HepG2 (cell line): ENCODE measurements around the gene KIF19. TPM values are rescaled to one million over a fixed set of nuclear protein-coding genes. Genes with fewer than 3 reads are reported as not detected.

Experiments
- ATAC-seq: fragments of 200-7000 bp; cut with Tn5 transposase; 3 replicates; pipeline ENCODE4 v1.9.1; 2020; ENCODE audit warnings: mild to moderate bottlenecking, moderate library complexity
- BruUV-seq: library from RNA; stranded (reverse); fragments of 400-500 nt; replicated peaks from 2 replicates; lab custom pipeline; 2021; lab: Mats Ljungman, UMichigan
- CTCF ChIA-PET: fragments of 300-600 bp; formaldehyde crosslinking; extraction: SDS; loops from one replicate; lab custom pipeline; 2021; ENCODE audit warnings: low total read pairs, inconsistent platforms, low intra/inter-chr PET ratio; lab: Yijun Ruan, JAX
- POLR2A ChIA-PET: fragments of 350-600 bp; sonication (Branson Sonifier 250); formaldehyde crosslinking; loops from one replicate; lab custom pipeline; 2020; ENCODE audit warnings: antibody characterized with exemption, inconsistent platforms; lab: Yijun Ruan, JAX
- DNase-seq: peaks from one replicate; pipeline ENCODE4 v3.0.0-alpha.2; 2015; ENCODE audit warnings: low spot score
- FAIRE-seq: peaks from 3 replicates; lab custom pipeline; 2011; peaks lifted over from hg19 to GRCh38; lab: Jason Lieb, UNC
- H2AFZ ChIP-seq: one replicate; pipeline ENCODE4 v1.6.1; 2011; ENCODE audit warnings: low read length, inconsistent platforms
- H3K27ac ChIP-seq: fragments of 300-600 bp; 3 replicates; pipeline ENCODE4 v1.8.0; 2011; ENCODE audit warnings: mixed run types, mild to moderate bottlenecking, mixed read lengths, low read length, inconsistent platforms; ENCODE audit not compliant: insufficient read depth; ENCODE audit errors: extremely low read length
- H3K27me3 ChIP-seq, 2 experiments: fragments of 200-600 bp in 1 of 2; 2 replicates in 1 of 2; 3 replicates in 1 of 2; pipeline versions ENCODE4 v1.6.0 to v1.8.0; 2011; ENCODE audit warnings: low read length in 2 of 2, mild to moderate bottlenecking in 2 of 2, moderate library complexity in 2 of 2, inconsistent platforms in 1 of 2; ENCODE audit not compliant: insufficient read depth in 2 of 2, control insufficient read depth in 1 of 2
- H3K36me3 ChIP-seq, 2 experiments: fragments of 200-600 bp in 1 of 2; replicated peaks in 1 of 2; 2 replicates in 1 of 2; 3 replicates in 1 of 2; pipeline versions ENCODE4 v1.5.1 to v1.8.0; 2011; ENCODE audit warnings: low read length in 2 of 2, inconsistent platforms in 1 of 2; ENCODE audit not compliant: insufficient read depth in 2 of 2, control insufficient read depth in 1 of 2
- H3K4me1 ChIP-seq: 2 replicates; pipeline ENCODE4 v1.5.1; 2012; ENCODE audit warnings: low read length, inconsistent platforms; ENCODE audit not compliant: insufficient read depth
- H3K4me2 ChIP-seq: 2 replicates; pipeline ENCODE4 v1.6.0; 2011; ENCODE audit warnings: low read depth, low read length, inconsistent platforms
- H3K4me3 ChIP-seq, 3 experiments: fragments of 200-600 bp in 1 of 3; sonication (generic), shearing (Covaris generic) in 1 of 3; replicated peaks in 1 of 3; 2 replicates each; pipeline ENCODE4 v1.5.1; 2011 to 2016; ENCODE audit warnings: low read length in 3 of 3, inconsistent platforms in 2 of 3, low read depth in 2 of 3, mild to moderate bottlenecking in 2 of 3, control low read depth in 1 of 3, mixed read lengths in 1 of 3; ENCODE audit not compliant: insufficient read depth in 1 of 3
- H3K79me2 ChIP-seq: one replicate; pipeline ENCODE4 v1.6.1; 2011; ENCODE audit warnings: low read length, inconsistent platforms; ENCODE audit not compliant: insufficient read depth
- H3K9ac ChIP-seq: 2 replicates; pipeline ENCODE4 v1.6.0; 2011; ENCODE audit warnings: mild to moderate bottlenecking, low read depth, low read length, inconsistent platforms; ENCODE audit not compliant: insufficient read depth
- H3K9me3 ChIP-seq: 2 replicates; pipeline ENCODE4 v1.5.1; 2012; ENCODE audit warnings: mild to moderate bottlenecking, low read length
- H4K20me1 ChIP-seq: 2 replicates; pipeline ENCODE4 v1.6.0; 2011; ENCODE audit warnings: inconsistent platforms, mild to moderate bottlenecking, low read length, moderate library complexity; ENCODE audit not compliant: insufficient read depth
- CHD2 ChIP-seq: IDR thresholded peaks from 2 replicates; pipeline ENCODE4 v1.6.1; 2011; ENCODE audit warnings: low read depth, low read length, improper control_type of control experiment
- KDM5B ChIP-seq: sonication (generic); formaldehyde crosslinking; IDR thresholded peaks from 2 replicates; pipeline ENCODE4 v1.4.0; 2020; ENCODE audit warnings: missing genetic modification reagents, mild to moderate bottlenecking, borderline replicate concordance
- MAX ChIP-seq: IDR thresholded peaks from 2 replicates; pipeline ENCODE4 v1.6.1; 2012; ENCODE audit warnings: inconsistent platforms
- MXD3 ChIP-seq: IDR thresholded peaks from 2 replicates; pipeline ENCODE4 v1.6.1; 2016; ENCODE audit warnings: mild to moderate bottlenecking, missing biosample characterization, missing genetic modification reagents
- PHB2 ChIP-seq: fragments of 450-650 bp; IDR thresholded peaks from 2 replicates; pipeline ENCODE4 v1.6.1; 2018; ENCODE audit not compliant: partially characterized antibody
- SOX6 ChIP-seq, 2 experiments: fragments of 450-650 bp in 1 of 2; sonication (generic) in 1 of 2; formaldehyde crosslinking in 1 of 2; IDR thresholded peaks; 2 replicates each; pipeline versions ENCODE4 v1.4.0 to v1.6.1; 2017 to 2020; ENCODE audit warnings: antibody characterized with exemption in 1 of 2, mild to moderate bottlenecking in 1 of 2, missing genetic modification reagents in 1 of 2
- SRSF1 ChIP-seq: fragments of 200-400 bp; formaldehyde crosslinking; optimal IDR thresholded peaks from 2 replicates; pipeline ENCODE3; 2017; ENCODE audit warnings: mild to moderate bottlenecking, low read depth, low read length, moderate library complexity
- ZBTB7A ChIP-seq: sonication (generic); formaldehyde crosslinking; IDR thresholded peaks from 2 replicates; pipeline ENCODE4 v1.8.0; 2022; ENCODE audit warnings: mild to moderate bottlenecking, missing genetic modification reagents
- ZMYM2 ChIP-seq: sonication (generic); formaldehyde crosslinking; IDR thresholded peaks from 2 replicates; pipeline ENCODE4 v1.8.0; 2022; ENCODE audit warnings: mild to moderate bottlenecking, missing genetic modification reagents
- ZNF24 ChIP-seq: fragments of 450-650 bp; IDR thresholded peaks from 2 replicates; pipeline ENCODE4 v1.6.1; 2017; ENCODE audit warnings: antibody characterized with exemption, mild to moderate bottlenecking
- ZNF354B ChIP-seq: sonication (generic); formaldehyde crosslinking; IDR thresholded peaks from 2 replicates; pipeline ENCODE4 v1.8.0; 2022; ENCODE audit warnings: mild to moderate bottlenecking, missing genetic modification reagents
- ZNF430 ChIP-seq: sonication (generic); formaldehyde crosslinking; IDR thresholded peaks from 2 replicates; pipeline ENCODE4 v1.9.0; 2021; ENCODE audit warnings: mild to moderate bottlenecking, missing genetic modification reagents
- ZNF546 ChIP-seq: sonication (generic); formaldehyde crosslinking; conservative IDR thresholded peaks from 2 replicates; pipeline ENCODE4 v1.8.1; 2023; ENCODE audit warnings: mild to moderate bottlenecking, missing genetic modification reagents
- WGBS: methylation state at CpG from one replicate; pipeline ENCODE4 v1.1.6; 2017; ENCODE audit warnings: low lambda C conversion rate; 5-methylcytosine and 5-hydroxymethylcytosine counted together
- in situ Hi-C: cut with HindIII; loops from 2 replicates; pipeline ENCODE4 v1.10.0; 2017; ENCODE audit warnings: low pct_unique_long_range_greater_than_20kb; ENCODE audit not compliant: extremely low pct_ligation_motif_present
- intact Hi-C: fragments of 100-400 bp; cut with micrococcal nuclease; formaldehyde crosslinking; loops from one replicate; pipeline ENCODE4 v1.10.0; 2022; ENCODE audit not compliant: unreplicated experiment
- polyA plus RNA-seq, 8 experiments: library from polyadenylated mRNA; depleted of rRNA in 3 of 8; stranded (reverse) in 7 of 8; unstranded in 1 of 8; fragments of >200 nt; fragmentation: Illumina TruSeq in 4 of 8; extraction: Trizol in 4 of 8; gene quantifications; 2 replicates each; pipeline versions ENCODE4 v1.2.1 to v1.2.3, GENCODE V29; 2011 to 2016; ENCODE audit warnings: low read depth in 4 of 8, missing spikeins in 1 of 8, mixed read lengths in 1 of 8; ENCODE audit not compliant: insufficient read depth in 1 of 8
- total RNA-seq, 5 experiments: library from RNA; depleted of rRNA; stranded (reverse); fragments of >200 nt; fragmentation: Illumina TruSeq; extraction: Trizol; gene quantifications; 2 replicates each; pipeline ENCODE4 v1.2.3, GENCODE V29; 2016; ENCODE audit warnings: low read depth in 1 of 5
- TF ChIP-seq, protein P1 (sequence below): sonication (generic); formaldehyde crosslinking; IDR thresholded peaks from 2 replicates; pipeline ENCODE4 v1.9.0; 2022; ENCODE audit warnings: missing genetic modification reagents, mild to moderate bottlenecking, borderline replicate concordance
- TF ChIP-seq, protein P2 (sequence below): sonication (generic); formaldehyde crosslinking; IDR thresholded peaks from 2 replicates; pipeline ENCODE4 v1.4.0; 2020; ENCODE audit warnings: missing genetic modification reagents, borderline replicate concordance
- TF ChIP-seq, protein P3 (sequence below): sonication (generic); formaldehyde crosslinking; IDR thresholded peaks from 2 replicates; pipeline ENCODE4 v1.4.0; 2020; ENCODE audit warnings: mild to moderate bottlenecking, missing genetic modification reagents

The KIF19 gene
- total and polyA plus RNA-seq, 2 of the 13 experiments (the other 11 are each of a cell fraction or from before 2014, with no cell fraction given), result not detected

DNA sequence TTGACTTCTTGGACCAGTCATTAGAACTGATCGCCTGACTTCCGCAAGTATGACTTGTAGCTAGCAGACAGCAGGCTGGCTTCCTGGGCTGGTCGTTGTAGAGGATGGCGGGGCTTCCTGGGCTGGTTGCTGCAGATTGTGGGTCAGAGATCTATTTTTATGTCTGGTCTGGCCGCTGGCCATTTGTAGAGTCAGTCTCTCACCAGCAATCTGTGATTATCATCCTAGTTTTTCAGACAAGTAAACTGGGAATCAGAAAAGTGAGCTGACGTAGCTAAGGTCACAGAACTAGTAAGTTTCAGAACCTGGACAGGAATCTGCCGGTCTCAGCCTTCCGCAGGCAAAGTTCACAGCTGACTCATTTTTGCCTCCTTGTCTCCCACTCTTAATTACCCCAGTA lies 60.4 kb downstream of the KIF19 start:
- Histone ChIP-seq H3K9ac (no peak overlapping the region), H2AFZ (no peak overlapping the region), H3K27me3 (peaks cover 2 to 14% of the 10 kb centered on the region in 2 experiments; a peak in 3 of 5 replicates), H3K4me3 (no peak overlapping the region), H3K79me2 (no peaks in the 10 kb centered on the region), H4K20me1 (no peaks in the 10 kb centered on the region), H3K4me2 (no peak overlapping the region), H3K27ac (no peak overlapping the region), H3K4me1 (peaks cover 14% of the 10 kb centered on the region; the same call in 1 of the 2 replicates), H3K36me3 (no peaks in the 10 kb centered on the region), H3K9me3 (no peaks in the 10 kb centered on the region)
- no peak for DNase-seq
- ChIA-PET POLR2A (no interaction called here), CTCF (no interaction called here)
- BruUV-seq, result no TSS peak
- WGBS, result 50% methylated on average over 8 of the region's 8 CpGs
- no peak for FAIRE-seq
- ATAC-seq, result no peak
- intact Hi-C loops (no loop called here), in situ Hi-C loops (no loop called here)
- TF ChIP-seq, protein P1, sequence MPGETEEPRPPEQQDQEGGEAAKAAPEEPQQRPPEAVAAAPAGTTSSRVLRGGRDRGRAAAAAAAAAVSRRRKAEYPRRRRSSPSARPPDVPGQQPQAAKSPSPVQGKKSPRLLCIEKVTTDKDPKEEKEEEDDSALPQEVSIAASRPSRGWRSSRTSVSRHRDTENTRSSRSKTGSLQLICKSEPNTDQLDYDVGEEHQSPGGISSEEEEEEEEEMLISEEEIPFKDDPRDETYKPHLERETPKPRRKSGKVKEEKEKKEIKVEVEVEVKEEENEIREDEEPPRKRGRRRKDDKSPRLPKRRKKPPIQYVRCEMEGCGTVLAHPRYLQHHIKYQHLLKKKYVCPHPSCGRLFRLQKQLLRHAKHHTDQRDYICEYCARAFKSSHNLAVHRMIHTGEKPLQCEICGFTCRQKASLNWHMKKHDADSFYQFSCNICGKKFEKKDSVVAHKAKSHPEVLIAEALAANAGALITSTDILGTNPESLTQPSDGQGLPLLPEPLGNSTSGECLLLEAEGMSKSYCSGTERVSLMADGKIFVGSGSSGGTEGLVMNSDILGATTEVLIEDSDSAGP (CRISPR knock-in tag), result no peak
- TF ChIP-seq, protein P2, sequence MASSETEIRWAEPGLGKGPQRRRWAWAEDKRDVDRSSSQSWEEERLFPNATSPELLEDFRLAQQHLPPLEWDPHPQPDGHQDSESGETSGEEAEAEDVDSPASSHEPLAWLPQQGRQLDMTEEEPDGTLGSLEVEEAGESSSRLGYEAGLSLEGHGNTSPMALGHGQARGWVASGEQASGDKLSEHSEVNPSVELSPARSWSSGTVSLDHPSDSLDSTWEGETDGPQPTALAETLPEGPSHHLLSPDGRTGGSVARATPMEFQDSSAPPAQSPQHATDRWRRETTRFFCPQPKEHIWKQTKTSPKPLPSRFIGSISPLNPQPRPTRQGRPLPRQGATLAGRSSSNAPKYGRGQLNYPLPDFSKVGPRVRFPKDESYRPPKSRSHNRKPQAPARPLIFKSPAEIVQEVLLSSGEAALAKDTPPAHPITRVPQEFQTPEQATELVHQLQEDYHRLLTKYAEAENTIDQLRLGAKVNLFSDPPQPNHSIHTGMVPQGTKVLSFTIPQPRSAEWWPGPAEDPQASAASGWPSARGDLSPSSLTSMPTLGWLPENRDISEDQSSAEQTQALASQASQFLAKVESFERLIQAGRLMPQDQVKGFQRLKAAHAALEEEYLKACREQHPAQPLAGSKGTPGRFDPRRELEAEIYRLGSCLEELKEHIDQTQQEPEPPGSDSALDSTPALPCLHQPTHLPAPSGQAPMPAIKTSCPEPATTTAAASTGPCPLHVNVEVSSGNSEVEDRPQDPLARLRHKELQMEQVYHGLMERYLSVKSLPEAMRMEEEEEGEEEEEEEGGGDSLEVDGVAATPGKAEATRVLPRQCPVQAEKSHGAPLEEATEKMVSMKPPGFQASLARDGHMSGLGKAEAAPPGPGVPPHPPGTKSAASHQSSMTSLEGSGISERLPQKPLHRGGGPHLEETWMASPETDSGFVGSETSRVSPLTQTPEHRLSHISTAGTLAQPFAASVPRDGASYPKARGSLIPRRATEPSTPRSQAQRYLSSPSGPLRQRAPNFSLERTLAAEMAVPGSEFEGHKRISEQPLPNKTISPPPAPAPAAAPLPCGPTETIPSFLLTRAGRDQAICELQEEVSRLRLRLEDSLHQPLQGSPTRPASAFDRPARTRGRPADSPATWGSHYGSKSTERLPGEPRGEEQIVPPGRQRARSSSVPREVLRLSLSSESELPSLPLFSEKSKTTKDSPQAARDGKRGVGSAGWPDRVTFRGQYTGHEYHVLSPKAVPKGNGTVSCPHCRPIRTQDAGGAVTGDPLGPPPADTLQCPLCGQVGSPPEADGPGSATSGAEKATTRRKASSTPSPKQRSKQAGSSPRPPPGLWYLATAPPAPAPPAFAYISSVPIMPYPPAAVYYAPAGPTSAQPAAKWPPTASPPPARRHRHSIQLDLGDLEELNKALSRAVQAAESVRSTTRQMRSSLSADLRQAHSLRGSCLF (CRISPR knock-in tag), result no peak
- TF ChIP-seq ZNF24, result no peak
- no peak for TF ChIP-seq ZNF430 (CRISPR knock-in tag)
- TF ChIP-seq PHB2, result no peak
- TF ChIP-seq ZNF546 (CRISPR knock-in tag), result no peak
- TF ChIP-seq KDM5B (CRISPR knock-in tag), result no peak
- no peak for TF ChIP-seq CHD2
- TF ChIP-seq, protein P3, sequence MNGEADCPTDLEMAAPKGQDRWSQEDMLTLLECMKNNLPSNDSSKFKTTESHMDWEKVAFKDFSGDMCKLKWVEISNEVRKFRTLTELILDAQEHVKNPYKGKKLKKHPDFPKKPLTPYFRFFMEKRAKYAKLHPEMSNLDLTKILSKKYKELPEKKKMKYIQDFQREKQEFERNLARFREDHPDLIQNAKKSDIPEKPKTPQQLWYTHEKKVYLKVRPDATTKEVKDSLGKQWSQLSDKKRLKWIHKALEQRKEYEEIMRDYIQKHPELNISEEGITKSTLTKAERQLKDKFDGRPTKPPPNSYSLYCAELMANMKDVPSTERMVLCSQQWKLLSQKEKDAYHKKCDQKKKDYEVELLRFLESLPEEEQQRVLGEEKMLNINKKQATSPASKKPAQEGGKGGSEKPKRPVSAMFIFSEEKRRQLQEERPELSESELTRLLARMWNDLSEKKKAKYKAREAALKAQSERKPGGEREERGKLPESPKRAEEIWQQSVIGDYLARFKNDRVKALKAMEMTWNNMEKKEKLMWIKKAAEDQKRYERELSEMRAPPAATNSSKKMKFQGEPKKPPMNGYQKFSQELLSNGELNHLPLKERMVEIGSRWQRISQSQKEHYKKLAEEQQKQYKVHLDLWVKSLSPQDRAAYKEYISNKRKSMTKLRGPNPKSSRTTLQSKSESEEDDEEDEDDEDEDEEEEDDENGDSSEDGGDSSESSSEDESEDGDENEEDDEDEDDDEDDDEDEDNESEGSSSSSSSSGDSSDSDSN (CRISPR knock-in tag), result no peak
- no peak for TF ChIP-seq SRSF1
- TF ChIP-seq SOX6 (IDR thresholded peaks at IDR 0.05), result no peak
- TF ChIP-seq SOX6 (CRISPR knock-in tag; IDR thresholded peaks at IDR 0.05), result no peak
- no peak for TF ChIP-seq ZMYM2
- no peak for TF ChIP-seq ZBTB7A (CRISPR knock-in tag)
- TF ChIP-seq MAX, result no peak
- no peak for TF ChIP-seq MXD3 (CRISPR knock-in tag)
- no peak for TF ChIP-seq ZNF354B
